GM12892 (cell line): ENCODE measurements around the gene BAZ1B.
"Not testable (repeated sequence)": the region's sequence is repeated elsewhere in the genome, so short reads cannot be mapped to it uniquely, and the experiment has no call there.

Experiments
- POLR2A ChIP-seq: IDR thresholded peaks from 2 replicates; pipeline ENCODE4 v1.6.1; 2011; ENCODE audit warnings: low read depth, low read length, control low read depth
- POLR2AphosphoS5 ChIP-seq: IDR thresholded peaks from 2 replicates; pipeline ENCODE4 v1.6.1; 2011; ENCODE audit warnings: low read depth, low read length, control low read depth
- TAF1 ChIP-seq: IDR thresholded peaks from 2 replicates; pipeline ENCODE4 v1.6.1; 2011; ENCODE audit warnings: low read depth, mild to moderate bottlenecking, control low read depth, low read length, borderline replicate concordance

DNA sequence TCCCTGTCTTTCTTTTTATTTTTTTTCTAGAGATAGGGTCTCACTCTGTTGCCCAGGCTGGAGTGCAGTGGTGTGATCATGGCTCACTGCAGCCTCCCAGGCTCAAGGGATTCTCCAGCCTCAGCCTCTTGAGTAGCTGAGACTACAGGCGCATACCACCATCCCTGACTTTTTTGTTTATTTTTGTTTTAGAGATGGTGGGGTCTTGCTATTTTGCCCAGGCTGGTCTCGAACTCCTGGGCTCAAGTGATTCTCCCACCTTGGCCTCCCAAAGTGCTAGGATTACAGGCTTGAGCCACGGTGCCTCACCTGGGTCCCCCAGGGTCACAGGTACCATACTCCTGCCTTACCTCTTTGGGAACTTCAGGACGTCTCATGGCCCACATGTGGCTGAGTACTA, 91.6 kb downstream of the BAZ1B start:
- not testable (repeated sequence) for TF ChIP-seq POLR2AphosphoS5, POLR2A, TAF1
